H9 (cell line): ENCODE results near the gene ADARB2. TPM values are rescaled to one million over a fixed set of nuclear protein-coding genes. Genes with fewer than 3 reads are reported as not detected.

Experiments
- DNase-seq: peaks from one replicate; pipeline ENCODE4 v3.0.0-alpha.2; 2017
- H2AFZ ChIP-seq: one replicate; pipeline ENCODE4 v1.6.1; 2013; ENCODE audit warnings: mild to moderate bottlenecking, low read length, control low read depth, moderate library complexity
- H2AK5ac ChIP-seq: 2 replicates; pipeline ENCODE4 v1.6.1; 2013; ENCODE audit warnings: low read length, control low read depth, mixed read lengths; ENCODE audit not compliant: insufficient read length
- H2BK120ac ChIP-seq: one replicate; pipeline ENCODE4 v1.6.1; 2013; ENCODE audit warnings: low read depth, mild to moderate bottlenecking, low read length, control low read depth, inconsistent platforms; ENCODE audit not compliant: poor library complexity, severe bottlenecking
- H2BK12ac ChIP-seq: 2 replicates; pipeline ENCODE4 v1.6.1; 2013; ENCODE audit warnings: low read length, control low read depth, mixed read lengths, low read depth; ENCODE audit not compliant: insufficient read length
- H2BK15ac ChIP-seq: 2 replicates; pipeline ENCODE4 v1.6.1; 2013; ENCODE audit warnings: low read depth, low read length, control low read depth
- H2BK20ac ChIP-seq: one replicate; pipeline ENCODE4 v1.6.1; 2013; ENCODE audit warnings: low read depth, mild to moderate bottlenecking, low read length, control low read depth, inconsistent platforms; ENCODE audit not compliant: poor library complexity, severe bottlenecking
- H2BK5ac ChIP-seq: 2 replicates; pipeline ENCODE4 v1.6.1; 2013; ENCODE audit warnings: low read length, control low read depth, mixed read lengths; ENCODE audit not compliant: insufficient read length
- H3K14ac ChIP-seq: 2 replicates; pipeline ENCODE4 v1.6.1; 2013; ENCODE audit warnings: low read length, control low read depth; ENCODE audit not compliant: insufficient read depth
- H3K18ac ChIP-seq: 2 replicates; pipeline ENCODE4 v1.6.1; 2013; ENCODE audit warnings: low read depth, mild to moderate bottlenecking, mixed read lengths, low read length, control low read depth; ENCODE audit not compliant: insufficient read length
- H3K23ac ChIP-seq: 2 replicates; pipeline ENCODE4 v1.6.1; 2013; ENCODE audit warnings: low read length, control low read depth, mixed read lengths, low read depth; ENCODE audit not compliant: insufficient read length
- H3K23me2 ChIP-seq: 2 replicates; pipeline ENCODE4 v1.6.1; 2013; ENCODE audit warnings: low read depth, mild to moderate bottlenecking, mixed read lengths, low read length, control low read depth; ENCODE audit not compliant: insufficient read length, poor library complexity, severe bottlenecking
- H3K27ac ChIP-seq: 2 replicates; pipeline ENCODE4 v1.5.1; 2013; ENCODE audit warnings: low read length, control low read depth, mixed read lengths, low read depth; ENCODE audit not compliant: insufficient read length
- H3K27me3 ChIP-seq: 2 replicates; pipeline ENCODE4 v1.6.1; 2013; ENCODE audit warnings: low read length, control low read depth, inconsistent platforms; ENCODE audit not compliant: insufficient read depth
- H3K4ac ChIP-seq: 2 replicates; pipeline ENCODE4 v1.6.1; 2013; ENCODE audit warnings: low read depth, mild to moderate bottlenecking, control low read depth, inconsistent platforms, low read length, moderate library complexity
- H3K4me1 ChIP-seq: 2 replicates; pipeline ENCODE4 v1.6.1; 2013; ENCODE audit warnings: low read length, control low read depth, inconsistent platforms; ENCODE audit not compliant: insufficient read depth
- H3K4me2 ChIP-seq: 2 replicates; pipeline ENCODE4 v1.6.1; 2013; ENCODE audit warnings: low read length, control low read depth, mixed read lengths; ENCODE audit not compliant: insufficient read length, insufficient read depth
- H3K56ac ChIP-seq: 2 replicates; pipeline ENCODE4 v1.6.1; 2013; ENCODE audit warnings: low read depth, mild to moderate bottlenecking, mixed read lengths, low read length, control low read depth; ENCODE audit not compliant: insufficient read length
- H3K79me1 ChIP-seq: 2 replicates; pipeline ENCODE4 v1.6.1; 2013; ENCODE audit warnings: low read depth, mild to moderate bottlenecking, moderate library complexity, low read length, control low read depth, inconsistent platforms; ENCODE audit not compliant: insufficient read depth, poor library complexity, severe bottlenecking
- H3K79me2 ChIP-seq: 2 replicates; pipeline ENCODE4 v1.6.1; 2013; ENCODE audit warnings: low read length, control low read depth, inconsistent platforms; ENCODE audit not compliant: insufficient read depth
- H3K9ac ChIP-seq: 2 replicates; pipeline ENCODE4 v1.6.1; 2013; ENCODE audit warnings: low read length, control low read depth, mixed read lengths; ENCODE audit not compliant: insufficient read length; ENCODE audit errors: extremely low read depth
- H3K9me3 ChIP-seq: one replicate; pipeline ENCODE4 v1.6.1; 2013; ENCODE audit warnings: low read depth, low read length, inconsistent platforms; ENCODE audit not compliant: control insufficient read depth
- H3T11ph ChIP-seq: one replicate; pipeline ENCODE4 v1.6.1; 2013; ENCODE audit warnings: mild to moderate bottlenecking, low read length, control low read depth, inconsistent platforms
- H4K20me1 ChIP-seq: one replicate; pipeline ENCODE4 v1.6.1; 2013; ENCODE audit not compliant: control insufficient read depth, insufficient read length, insufficient read depth
- H4K5ac ChIP-seq: 2 replicates; pipeline ENCODE4 v1.6.1; 2013; ENCODE audit warnings: low read depth, mild to moderate bottlenecking, mixed read lengths, low read length, control low read depth; ENCODE audit not compliant: insufficient read length
- H4K8ac ChIP-seq: replicated peaks from 2 replicates; pipeline ENCODE4 v1.6.1; 2013; ENCODE audit warnings: low read length, control low read depth, mixed read lengths, low read depth; ENCODE audit not compliant: insufficient read length
- H4K91ac ChIP-seq: 2 replicates; pipeline ENCODE4 v1.6.1; 2013; ENCODE audit warnings: low read depth, mild to moderate bottlenecking, moderate library complexity, mixed read lengths, low read length, control low read depth; ENCODE audit not compliant: insufficient read length
- H3K27ac Mint-ChIP-seq, 3 experiments: 2 replicates in 2 of 3; 3 replicates in 1 of 3; pipeline ENCODE4 v1.8.0; 2020 to 2021; ENCODE audit warnings: mixed read lengths in 3 of 3, mild to moderate bottlenecking in 1 of 3, moderate library complexity in 1 of 3
- H3K27me3 Mint-ChIP-seq: 2 replicates; pipeline ENCODE4 v1.8.0; 2021; ENCODE audit warnings: low read depth, mild to moderate bottlenecking, moderate library complexity, mixed read lengths
- H3K36me3 Mint-ChIP-seq, 3 experiments: 2 replicates in 2 of 3; 3 replicates in 1 of 3; pipeline ENCODE4 v1.8.0; 2020 to 2021; ENCODE audit warnings: low read depth in 3 of 3, mixed read lengths in 3 of 3; ENCODE audit not compliant: insufficient read depth in 1 of 3
- H3K4me1 Mint-ChIP-seq, 2 experiments: 2 replicates each; pipeline ENCODE4 v1.8.0; 2020; ENCODE audit warnings: mixed read lengths in 2 of 2
- H3K4me3 Mint-ChIP-seq, 2 experiments: 2 replicates in 1 of 2; 3 replicates in 1 of 2; pipeline ENCODE4 v1.8.0; 2020 to 2021; ENCODE audit warnings: mild to moderate bottlenecking in 2 of 2, mixed read lengths in 2 of 2, moderate library complexity in 1 of 2
- H3K9me3 Mint-ChIP-seq, 2 experiments: 2 replicates in 1 of 2; 3 replicates in 1 of 2; pipeline ENCODE4 v1.8.0; 2020; ENCODE audit warnings: mild to moderate bottlenecking in 2 of 2, mixed read lengths in 2 of 2, moderate library complexity in 1 of 2
- CTCF ChIP-seq: fragments of 200-600 bp; sonication (generic); conservative IDR thresholded peaks from 3 replicates; pipeline ENCODE4 v1.8.0; 2021; ENCODE audit warnings: antibody characterized with exemption, mild to moderate bottlenecking
- WGBS: extraction: QIAGEN DNeasy Blood & Tissue Kit; methylation state at CpG from one replicate; pipeline ENCODE4 v1.1.7; 2013; ENCODE audit warnings: missing lambda C conversion rate, low lambda C conversion rate, mixed read lengths; ENCODE audit not compliant: insufficient read length; ENCODE audit errors: extremely low coverage; 5-methylcytosine and 5-hydroxymethylcytosine counted together
- total RNA-seq: library from RNA; stranded (reverse); gene quantifications from 2 replicates; pipeline ENCODE4 v1.2.1, GENCODE V29; 2021

The ADARB2 gene
- total RNA-seq, 1 experiment from 2014 or later = 0.87 TPM

GRCh38 chr10:1396297-1396635 lies 341.1 kb downstream of the ADARB2 start:
- no peaks in the 10 kb centered on the region for H4K20me1 ChIP-seq
- no peaks in the 10 kb centered on the region for H3K23me2 ChIP-seq
- peaks cover 3% of the 10 kb centered on the region for H3K27me3 Mint-ChIP-seq
- H3K79me2 ChIP-seq = no peaks in the 10 kb centered on the region
- H3K4me1 ChIP-seq = no peaks in the 10 kb centered on the region
- no peak overlapping the region for H3K56ac ChIP-seq
- H2AFZ ChIP-seq = no peak overlapping the region
- no peak overlapping the region for H3K18ac ChIP-seq
- H3K9me3 ChIP-seq = no peaks in the 10 kb centered on the region
- no peak overlapping the region for H4K5ac ChIP-seq
- no peaks in the 10 kb centered on the region for H3K27me3 ChIP-seq
- H3T11ph ChIP-seq = no peak overlapping the region
- no peaks in the 10 kb centered on the region for H3K79me1 ChIP-seq
- no peak overlapping the region for H2BK5ac ChIP-seq
- no peak for DNase-seq
- H3K4me1 Mint-ChIP-seq = peaks cover 6 to 14% of the 10 kb centered on the region in 2 experiments
- H3K9ac ChIP-seq = no peak overlapping the region
- H3K9me3 Mint-ChIP-seq = no peaks in the 10 kb centered on the region
- no peak overlapping the region for H2BK15ac ChIP-seq
- no peaks in the 10 kb centered on the region; a peak in 1 of 7 replicates for H3K36me3 Mint-ChIP-seq
- H4K8ac ChIP-seq = no peak overlapping the region
- no peak overlapping the region for H3K14ac ChIP-seq
- no peak overlapping the region for H3K27ac Mint-ChIP-seq
- H3K23ac ChIP-seq = no peak overlapping the region
- H3K27ac ChIP-seq = no peak overlapping the region
- H3K4me2 ChIP-seq = no peak overlapping the region
- H2BK20ac ChIP-seq = no peak overlapping the region
- no peak overlapping the region; a peak in 1 of 5 replicates for H3K4me3 Mint-ChIP-seq
- WGBS = no CpG with 5 or more reads among the region's 20 CpGs
- H2AK5ac ChIP-seq = no peak overlapping the region
- no peak for TF ChIP-seq CTCF
- no peak overlapping the region for H3K4ac ChIP-seq
- H2BK120ac ChIP-seq = no peak overlapping the region
- no peak overlapping the region for H4K91ac ChIP-seq
- H2BK12ac ChIP-seq = no peak overlapping the region
